Tibial artery (tissue), 4 donors: Measurements from ENCODE around the gene MRPS35.
A peak's percentile ranks its signal among the peaks of the same experiment; 100 is the strongest.

Experiments used
- DNase-seq, 2 donors: peaks; one replicate each; pipeline ENCODE4 v3.0.0-alpha.2; 2019
- H3K27ac ChIP-seq, 2 donors: fragments of 200-600 bp; sonication (generic) in 1 of 2; 1 replicate in 1 of 2; 2 replicates in 1 of 2; pipeline ENCODE4 v1.5.1; 2018 to 2019; ENCODE audit warnings: mild to moderate bottlenecking in 1 of 2
- H3K27me3 ChIP-seq, 2 donors: fragments of 200-600 bp; sonication (generic) in 1 of 2; one replicate each; pipeline versions ENCODE4 v1.5.1 to v1.6.0; 2016 to 2019
- H3K36me3 ChIP-seq, 3 donors: fragments of 200-600 bp; sonication (generic) in 2 of 3; one replicate each; pipeline ENCODE4 v1.5.1; 2016 to 2019; ENCODE audit warnings: mild to moderate bottlenecking in 2 of 3
- H3K4me1 ChIP-seq, 4 donors: fragments of 200-600 bp; sonication (generic) in 2 of 4; 1 replicate in 3 of 4; 2 replicates in 1 of 4; pipeline ENCODE4 v1.5.1; 2016 to 2019
- H3K4me3 ChIP-seq, 2 donors: fragments of 200-600 bp; sonication (generic) in 1 of 2; 1 replicate in 1 of 2; 2 replicates in 1 of 2; pipeline ENCODE4 v1.5.1; 2018 to 2019; ENCODE audit warnings: mild to moderate bottlenecking in 2 of 2
- H3K9me3 ChIP-seq, 3 donors: fragments of 200-600 bp; sonication (generic) in 1 of 3; one replicate each; pipeline ENCODE4 v1.5.1; 2016 to 2019
- intact Hi-C: fragments of 100-400 bp; cut with DNase I; formaldehyde crosslinking; loops from one replicate; pipeline ENCODE4 v1.15.0; 2023; ENCODE audit warnings: low total_unique reads
- TF ChIP-seq, protein P1 (sequence below), 2 experiments: fragments of 200-600 bp in 1 of 2; fragments of 450-650 bp in 1 of 2; IDR thresholded peaks; one replicate each; pipeline ENCODE4 v1.5.1; 2017 to 2019; ENCODE audit warnings: antibody characterized with exemption in 2 of 2, mild to moderate bottlenecking in 1 of 2, moderate library complexity in 1 of 2

Gene MRPS35

DNA sequence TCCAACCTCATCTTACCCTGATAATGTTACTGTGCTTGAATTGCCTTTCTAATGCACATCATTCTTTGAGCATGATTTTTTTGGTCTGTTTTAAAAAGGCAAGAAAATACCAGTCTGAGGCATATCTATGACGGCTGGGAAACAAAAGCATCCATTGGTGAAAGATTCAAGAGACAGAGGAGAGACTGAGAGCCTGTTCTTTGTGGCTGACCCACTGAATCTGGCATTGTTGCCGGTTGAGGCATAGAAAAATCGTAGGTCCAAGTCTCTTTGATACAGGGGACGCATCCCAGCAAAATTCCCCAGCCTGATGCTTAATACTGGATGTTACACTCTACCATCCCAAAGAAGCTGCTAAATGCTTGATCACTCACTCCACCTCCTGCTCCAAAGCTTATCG is 66.5 kb downstream of the MRPS35 start:
- Histone ChIP-seq H3K27ac (no peak overlapping the region), H3K9me3 (no peaks in the 10 kb centered on the region), H3K36me3 (no peaks in the 10 kb centered on the region), H3K4me1 (peaks cover 0 to 24% (median 12%) of the 10 kb centered on the region in 4 donors), H3K27me3 (no peaks in the 10 kb centered on the region), H3K4me3 (no peak overlapping the region)
- intact Hi-C loops = no loop called here
- no peak for DNase-seq
- TF ChIP-seq, protein P1, sequence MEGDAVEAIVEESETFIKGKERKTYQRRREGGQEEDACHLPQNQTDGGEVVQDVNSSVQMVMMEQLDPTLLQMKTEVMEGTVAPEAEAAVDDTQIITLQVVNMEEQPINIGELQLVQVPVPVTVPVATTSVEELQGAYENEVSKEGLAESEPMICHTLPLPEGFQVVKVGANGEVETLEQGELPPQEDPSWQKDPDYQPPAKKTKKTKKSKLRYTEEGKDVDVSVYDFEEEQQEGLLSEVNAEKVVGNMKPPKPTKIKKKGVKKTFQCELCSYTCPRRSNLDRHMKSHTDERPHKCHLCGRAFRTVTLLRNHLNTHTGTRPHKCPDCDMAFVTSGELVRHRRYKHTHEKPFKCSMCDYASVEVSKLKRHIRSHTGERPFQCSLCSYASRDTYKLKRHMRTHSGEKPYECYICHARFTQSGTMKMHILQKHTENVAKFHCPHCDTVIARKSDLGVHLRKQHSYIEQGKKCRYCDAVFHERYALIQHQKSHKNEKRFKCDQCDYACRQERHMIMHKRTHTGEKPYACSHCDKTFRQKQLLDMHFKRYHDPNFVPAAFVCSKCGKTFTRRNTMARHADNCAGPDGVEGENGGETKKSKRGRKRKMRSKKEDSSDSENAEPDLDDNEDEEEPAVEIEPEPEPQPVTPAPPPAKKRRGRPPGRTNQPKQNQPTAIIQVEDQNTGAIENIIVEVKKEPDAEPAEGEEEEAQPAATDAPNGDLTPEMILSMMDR (IDR thresholded peaks at IDR 0.05) = no peak

DNA sequence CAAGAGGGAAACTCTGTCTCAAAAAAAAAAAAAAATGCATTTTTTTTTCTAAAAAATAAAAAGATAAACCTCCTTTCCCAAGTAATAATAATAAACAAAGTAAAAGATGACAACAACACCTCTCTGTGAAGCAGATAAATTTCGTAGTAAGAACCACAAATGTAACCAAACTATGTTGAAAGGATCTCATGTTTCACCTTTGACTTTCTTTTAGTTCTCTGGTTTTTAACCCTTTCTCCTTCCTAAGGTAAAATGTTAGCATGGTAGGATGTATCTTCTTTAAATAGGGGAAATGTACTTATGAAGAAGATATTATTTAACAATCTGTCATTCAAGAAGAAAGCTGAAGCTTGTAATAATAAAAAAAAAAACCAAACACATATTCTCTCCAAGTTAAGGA is 67.6 kb downstream of the MRPS35 start:
- Histone ChIP-seq H3K4me3 (no peak overlapping the region), H3K27ac (no peak overlapping the region), H3K9me3 (no peaks in the 10 kb centered on the region), H3K27me3 (no peaks in the 10 kb centered on the region), H3K4me1 (peaks cover 0 to 34% (median 19%) of the 10 kb centered on the region in 4 donors), H3K36me3 (no peaks in the 10 kb centered on the region)
- intact Hi-C loops = no loop called here
- TF ChIP-seq, protein P1 (IDR thresholded peaks at IDR 0.05) = no peak
- DNase-seq = no peak

DNA sequence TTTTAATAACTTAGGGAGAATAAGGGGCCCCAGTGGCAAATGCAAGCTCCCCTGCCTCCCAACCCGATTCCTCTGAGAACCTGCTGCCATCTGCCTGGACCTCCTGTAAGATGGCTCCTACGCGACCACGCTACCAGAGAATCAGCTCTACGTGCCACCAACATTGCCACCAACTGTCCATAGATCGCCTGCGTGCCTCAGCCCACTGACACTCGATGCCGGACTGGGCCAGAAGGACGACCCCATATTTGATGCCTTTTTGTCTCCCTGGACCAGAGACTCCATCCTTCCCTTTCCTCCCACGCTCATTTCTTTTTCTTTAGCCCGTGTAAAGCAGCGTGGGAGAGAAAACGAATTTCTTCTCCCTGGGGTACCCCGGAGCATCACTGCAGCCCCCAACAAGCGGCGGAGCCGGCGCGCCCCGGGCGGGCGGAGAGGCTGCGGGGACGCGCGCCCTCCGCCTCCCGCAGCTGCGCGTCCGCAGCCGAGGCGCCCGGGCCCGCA is 68.8 kb downstream of the MRPS35 start:
- Histone ChIP-seq H3K4me1 (peaks cover 0 to 45% (median 22%) of the 10 kb centered on the region in 4 donors), H3K9me3 (no peaks in the 10 kb centered on the region), H3K36me3 (no peaks in the 10 kb centered on the region), H3K27me3 (no peaks in the 10 kb centered on the region), H3K27ac (peak overlapping the region; percentile 89 to 94), H3K4me3 (peak overlapping the region; percentile 80 to 94)
- intact Hi-C loops = no loop called here
- TF ChIP-seq, protein P1 (IDR thresholded peaks at IDR 0.05) = no peak
- DNase-seq = peak; percentile 31 to 69

DNA sequence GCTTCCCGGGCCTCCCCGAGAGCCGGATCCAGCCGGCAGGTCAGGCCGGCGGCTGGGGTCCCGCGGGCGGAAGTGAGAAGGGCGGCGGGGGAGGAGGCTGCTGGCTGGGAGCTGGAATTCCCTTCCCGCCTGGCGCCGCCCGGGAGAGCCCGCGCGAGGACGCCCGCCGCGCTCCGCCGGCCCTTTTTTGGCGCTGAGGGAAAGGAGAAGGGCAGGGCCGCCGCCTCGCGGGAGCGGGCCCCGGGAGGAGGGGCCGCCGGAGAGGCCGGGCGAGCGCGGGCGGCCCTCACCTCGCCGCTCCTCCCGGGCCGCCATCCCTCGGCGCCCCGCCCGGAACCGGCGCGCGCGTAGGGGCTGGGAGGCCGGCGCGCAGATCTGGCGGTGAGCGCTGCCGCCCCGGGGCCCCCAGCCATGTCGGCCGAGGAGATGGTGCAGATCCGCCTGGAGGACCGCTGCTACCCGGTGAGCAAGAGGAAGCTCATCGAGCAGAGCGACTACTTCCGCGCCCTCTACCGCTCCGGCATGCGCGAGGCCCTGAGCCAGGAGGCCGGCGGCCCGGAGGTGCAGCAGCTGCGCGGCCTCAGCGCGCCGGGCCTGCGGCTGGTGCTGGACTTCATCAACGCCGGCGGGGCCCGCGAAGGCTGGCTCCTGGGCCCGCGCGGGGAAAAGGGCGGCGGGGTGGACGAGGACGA is 69.4 kb downstream of the MRPS35 start, which contains the start of the genes KLHL42 and MANSC4:
Gene KLHL42, plus strand, starts transcription at position 314 of the 692 bp plus-strand sequence. Its CDS starts 98 bp downstream, at position 412.
Gene MANSC4, minus strand, starts transcription at position 317 of the 692 bp plus-strand sequence. CDS start 8,960 bp downstream, outside the sequence.
- Histone ChIP-seq H3K27me3 (no peaks in the 10 kb centered on the region), H3K36me3 (no peaks in the 10 kb centered on the region), H3K4me3 (peak within 1 kb of the TSS; percentile 80 to 94), H3K9me3 (no peaks in the 10 kb centered on the region), H3K27ac (peak within 1 kb of the TSS; percentile 89 to 94), H3K4me1 (peaks cover 0 to 51% (median 24%) of the 10 kb centered on the region in 4 donors)
- peak; percentile 68 to 89 for DNase-seq
- TF ChIP-seq, protein P1 (IDR thresholded peaks at IDR 0.05) = no peak
- intact Hi-C loops = loop anchor here (2.0 kb wide), 1 partner anchor 69 kb away; the partner anchor contains the start of gene MRPS35

DNA sequence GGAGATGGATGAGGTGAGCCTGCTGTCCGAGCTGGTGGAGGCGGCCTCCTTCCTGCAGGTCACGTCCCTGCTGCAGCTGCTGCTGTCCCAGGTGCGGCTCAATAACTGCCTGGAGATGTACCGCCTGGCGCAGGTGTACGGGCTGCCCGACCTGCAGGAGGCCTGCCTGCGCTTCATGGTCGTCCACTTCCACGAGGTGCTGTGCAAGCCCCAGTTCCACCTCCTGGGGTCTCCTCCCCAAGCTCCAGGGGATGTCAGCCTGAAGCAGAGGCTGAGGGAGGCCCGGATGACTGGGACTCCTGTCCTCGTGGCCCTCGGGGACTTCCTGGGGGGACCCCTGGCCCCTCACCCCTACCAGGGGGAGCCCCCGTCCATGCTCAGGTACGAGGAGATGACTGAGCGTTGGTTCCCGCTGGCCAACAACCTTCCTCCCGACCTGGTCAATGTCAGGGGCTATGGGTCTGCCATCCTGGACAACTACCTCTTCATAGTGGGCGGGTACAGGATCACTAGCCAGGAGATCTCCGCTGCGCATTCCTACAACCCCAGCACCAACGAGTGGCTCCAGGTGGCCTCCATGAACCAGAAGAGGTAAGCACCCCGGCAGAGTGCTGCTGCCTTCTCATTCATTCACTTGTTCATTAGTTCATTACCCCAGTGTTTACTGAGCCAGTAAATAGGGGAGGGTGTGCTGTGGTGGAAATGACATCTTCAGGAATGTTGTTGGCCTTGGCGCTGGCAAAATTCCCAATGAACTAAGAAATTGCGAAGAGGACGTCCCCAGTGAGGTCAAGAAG is 70.2 kb downstream of the MRPS35 start:
- H3K27ac ChIP-seq = peak overlapping the region; percentile 89 to 94
- H3K27me3 ChIP-seq = no peaks in the 10 kb centered on the region
- TF ChIP-seq, protein P1 (IDR thresholded peaks at IDR 0.05) = no peak
- intact Hi-C loops = loop anchor here (2.0 kb wide), 1 partner anchor 70 kb away; the partner anchor contains the start of gene MRPS35
- H3K9me3 ChIP-seq = no peaks in the 10 kb centered on the region
- peak overlapping the region; percentile 80 to 94 for H3K4me3 ChIP-seq
- H3K4me1 ChIP-seq = peaks cover 0 to 58% (median 26%) of the 10 kb centered on the region in 4 donors
- H3K36me3 ChIP-seq = no peaks in the 10 kb centered on the region
- peak; percentile 45 to 69 for DNase-seq
